Activated T-cell treated with anti-CD3 and anti-CD28 coated beads, Interleukin-2, amount 50 U/mL, for 72 hours (primary cell): ENCODE data around the gene KRT2. TPM values are rescaled to one million over a fixed set of nuclear protein-coding genes. Genes with fewer than 3 reads are reported as not detected.

Source experiments
- ATAC-seq, 2 donors: fragments of 150-1000 bp; cut with Tn5 transposase; replicated peaks in 1 of 2; 2 replicates each; pipeline ENCODE4 v1.10.0; 2021; ENCODE audit warnings: moderate library complexity in 2 of 2, mild to moderate bottlenecking in 1 of 2
- DNase-seq, 2 donors: peaks; one replicate each; pipeline ENCODE4 v3.0.0; 2021 to 2022; ENCODE audit warnings: mixed read lengths in 1 of 2
- H3K27ac Mint-ChIP-seq: one replicate; pipeline ENCODE4 v1.8.0; 2022; ENCODE audit warnings: mild to moderate bottlenecking, moderate library complexity, mixed read lengths
- H3K27me3 Mint-ChIP-seq: one replicate; pipeline ENCODE4 v1.8.0; 2022; ENCODE audit warnings: low read depth, mixed read lengths
- H3K36me3 Mint-ChIP-seq, 2 donors: one replicate each; pipeline ENCODE4 v1.8.0; 2022; ENCODE audit warnings: mixed read lengths in 2 of 2, mild to moderate bottlenecking in 1 of 2; ENCODE audit not compliant: insufficient read depth in 2 of 2
- H3K4me1 Mint-ChIP-seq: one replicate; pipeline ENCODE4 v1.8.0; 2022; ENCODE audit warnings: low read depth, mixed read lengths
- H3K4me3 Mint-ChIP-seq, 2 donors: one replicate each; pipeline ENCODE4 v1.8.0; 2022; ENCODE audit warnings: mild to moderate bottlenecking in 2 of 2, mixed read lengths in 2 of 2, moderate library complexity in 2 of 2
- H3K9me3 Mint-ChIP-seq, 2 donors: one replicate each; pipeline ENCODE4 v1.8.0; 2022; ENCODE audit warnings: mixed read lengths in 2 of 2
- total RNA-seq, 2 donors: library from RNA; stranded (reverse); gene quantifications; one replicate each; pipeline ENCODE4 v1.2.3, GENCODE V29; 2022

Gene KRT2
- not detected for total RNA-seq

DNA sequence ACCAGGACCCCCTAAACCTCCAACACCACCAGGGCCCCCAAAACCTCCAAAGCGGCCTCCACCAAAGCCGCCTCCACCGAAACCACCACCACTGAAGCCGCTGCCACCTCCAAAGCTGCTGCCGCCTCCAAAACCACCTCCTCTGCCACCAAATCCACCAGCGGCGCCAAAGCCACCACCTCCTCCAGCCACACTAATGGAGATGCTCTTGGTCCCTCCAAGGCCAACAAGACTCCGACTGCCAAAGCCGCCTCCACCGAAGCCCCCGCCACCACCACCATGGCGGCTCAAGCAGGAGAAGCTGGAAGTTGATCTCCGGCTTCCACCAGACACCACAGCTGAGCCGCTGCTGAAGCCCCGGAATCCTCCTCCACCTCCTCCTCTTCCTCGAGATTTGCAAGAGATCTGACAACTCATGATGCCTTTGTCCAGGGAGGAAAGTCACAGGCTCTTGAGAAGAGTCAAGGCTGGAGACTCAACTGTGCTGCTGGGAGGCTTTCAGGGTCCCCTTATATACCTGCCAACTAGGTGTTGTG is at the start of gene KRT2:
KRT2 (minus strand) TSS at position 486 of the 536 bp plus-strand sequence; CDS start at position 417, 69 bp downstream.
- H3K27me3 Mint-ChIP-seq = no peaks in the 10 kb centered on the region
- H3K4me1 Mint-ChIP-seq = peaks cover 6% of the 10 kb centered on the region
- no peaks in the 10 kb centered on the region for H3K36me3 Mint-ChIP-seq
- no peak for ATAC-seq
- H3K4me3 Mint-ChIP-seq = no peak within 1 kb of the TSS
- no peak within 1 kb of the TSS for H3K27ac Mint-ChIP-seq
- DNase-seq = no peak
- no peaks in the 10 kb centered on the region for H3K9me3 Mint-ChIP-seq

DNA sequence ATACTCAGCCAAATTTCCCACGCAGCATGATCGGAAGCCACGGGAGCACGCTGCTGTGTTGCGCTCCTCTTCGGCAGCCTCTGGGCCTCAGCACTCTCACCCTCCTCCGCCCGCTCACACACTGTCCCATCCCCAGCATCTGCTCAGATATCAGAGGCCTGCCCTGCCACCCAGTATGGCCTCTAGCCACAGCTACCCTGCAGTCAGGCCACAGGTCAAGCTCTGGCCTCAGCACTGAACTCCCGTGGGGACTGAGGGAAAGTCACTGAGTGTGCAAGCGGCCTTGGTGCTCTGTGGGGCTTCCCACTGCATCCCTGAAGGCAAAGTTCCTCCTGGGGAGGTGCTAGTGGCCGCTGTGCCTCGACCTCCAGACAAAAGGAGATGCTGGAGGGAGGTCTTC is 49.3 kb upstream of the KRT2 start:
- H3K4me1 Mint-ChIP-seq = no peaks in the 10 kb centered on the region
- H3K36me3 Mint-ChIP-seq = no peaks in the 10 kb centered on the region
- DNase-seq = no peak
- H3K27ac Mint-ChIP-seq = no peak overlapping the region
- ATAC-seq = no peak
- H3K9me3 Mint-ChIP-seq = no peaks in the 10 kb centered on the region
- H3K4me3 Mint-ChIP-seq = no peak overlapping the region
- H3K27me3 Mint-ChIP-seq = peaks cover 9% of the 10 kb centered on the region

- no peak for ATAC-seq
Observed at GRCh38 chr12:52699960-52700359, 47.9 kb upstream of the KRT2 start.

GRCh38 chr12:52699373-52699772 is 47.4 kb upstream of the KRT2 start:
- DNase-seq (no peak), ATAC-seq (no peak)
- no peaks in the 10 kb centered on the region for H3K4me1 Mint-ChIP-seq
- H3K27me3 Mint-ChIP-seq = peaks cover 9% of the 10 kb centered on the region
- H3K36me3 Mint-ChIP-seq = no peaks in the 10 kb centered on the region
- H3K4me3 Mint-ChIP-seq = no peak overlapping the region
- H3K9me3 Mint-ChIP-seq = no peaks in the 10 kb centered on the region
- no peak overlapping the region for H3K27ac Mint-ChIP-seq

More at GRCh38 chr12:52699960-52700359, 47.9 kb upstream of the KRT2 start:
- H3K27ac Mint-ChIP-seq = no peak overlapping the region
- DNase-seq = no peak
- peaks cover 9% of the 10 kb centered on the region for H3K27me3 Mint-ChIP-seq
- no peaks in the 10 kb centered on the region for H3K9me3 Mint-ChIP-seq
- H3K4me3 Mint-ChIP-seq = no peak overlapping the region
- no peaks in the 10 kb centered on the region for H3K36me3 Mint-ChIP-seq
- H3K4me1 Mint-ChIP-seq = no peaks in the 10 kb centered on the region

DNA sequence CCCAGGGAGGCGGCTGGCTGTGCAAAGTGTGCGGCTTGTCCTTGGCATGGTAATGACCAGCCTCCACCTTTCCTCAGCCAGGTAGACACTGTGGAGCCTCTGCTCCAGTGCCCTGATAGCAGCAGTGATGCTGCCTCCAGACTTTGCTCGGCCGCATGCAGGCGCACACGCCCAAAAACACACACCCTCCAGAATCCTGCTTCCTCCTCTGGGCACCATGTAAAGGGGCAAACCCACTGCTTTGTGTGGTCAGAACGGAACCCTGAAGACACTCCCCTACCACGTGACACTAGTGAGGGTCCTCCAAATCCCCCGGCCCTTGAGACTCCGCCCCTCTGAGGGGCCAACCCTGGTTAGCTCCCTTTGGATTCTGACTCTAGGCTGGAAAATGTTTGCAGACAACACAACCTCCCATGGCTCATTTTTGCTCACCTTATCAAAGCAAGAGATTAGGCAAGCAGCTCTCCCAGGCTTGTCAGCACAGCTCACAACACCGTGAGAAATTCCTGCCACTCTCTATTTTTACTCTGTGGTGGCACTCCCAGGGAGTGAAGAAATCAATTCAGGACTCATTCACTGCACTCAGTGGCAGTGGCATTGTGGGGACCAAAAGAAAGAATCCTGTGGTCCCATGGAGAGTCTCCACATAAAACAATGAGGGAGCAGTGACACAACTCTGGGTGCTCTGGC is 46.8 kb upstream of the KRT2 start:
- Mint-ChIP-seq H3K36me3 (no peaks in the 10 kb centered on the region), H3K9me3 (no peaks in the 10 kb centered on the region), H3K27me3 (peaks cover 9% of the 10 kb centered on the region), H3K4me3 (no peak overlapping the region), H3K4me1 (no peaks in the 10 kb centered on the region), H3K27ac (no peak overlapping the region)
- ATAC-seq (no peak), DNase-seq (no peak)

DNA sequence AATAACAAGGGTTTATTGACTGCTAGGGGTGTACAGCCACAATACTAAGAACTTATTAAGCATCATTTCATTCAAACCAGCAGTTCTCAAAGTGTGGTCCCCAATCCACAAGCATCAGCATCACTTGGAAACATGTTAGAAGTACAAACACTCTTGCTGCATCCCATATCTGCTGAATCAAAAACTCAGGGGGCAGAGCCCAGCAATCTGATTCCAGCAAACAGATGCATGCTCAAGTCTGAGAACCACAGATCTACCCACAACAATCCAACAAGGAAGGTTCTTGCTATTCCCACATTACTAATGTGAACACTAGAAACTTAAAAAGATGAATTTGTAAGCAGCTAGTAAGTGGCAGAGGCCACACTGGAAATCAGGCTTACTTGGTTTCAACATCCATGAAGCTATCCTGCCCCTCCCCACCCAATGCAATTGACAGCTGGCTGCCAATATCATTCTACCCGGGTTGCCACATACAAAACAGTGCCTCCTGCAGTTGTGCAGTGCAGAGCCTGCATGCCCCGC is 45.1 kb upstream of the KRT2 start:
- Mint-ChIP-seq H3K9me3 (no peaks in the 10 kb centered on the region), H3K27me3 (peaks cover 16% of the 10 kb centered on the region), H3K36me3 (no peaks in the 10 kb centered on the region), H3K27ac (no peak overlapping the region), H3K4me1 (peaks cover 6% of the 10 kb centered on the region), H3K4me3 (no peak overlapping the region)
- no peak for ATAC-seq
- DNase-seq = no peak

- no peak overlapping the region for H3K4me3 Mint-ChIP-seq
- H3K36me3 Mint-ChIP-seq = no peaks in the 10 kb centered on the region
- no peaks in the 10 kb centered on the region for H3K9me3 Mint-ChIP-seq
- peaks cover 11% of the 10 kb centered on the region for H3K27me3 Mint-ChIP-seq
- ATAC-seq (no peak), DNase-seq (no peak)
- peaks cover 10% of the 10 kb centered on the region for H3K4me1 Mint-ChIP-seq
- no peak overlapping the region for H3K27ac Mint-ChIP-seq
Observed at GRCh38 chr12:52696588-52696987, 44.6 kb upstream of the KRT2 start.

DNA sequence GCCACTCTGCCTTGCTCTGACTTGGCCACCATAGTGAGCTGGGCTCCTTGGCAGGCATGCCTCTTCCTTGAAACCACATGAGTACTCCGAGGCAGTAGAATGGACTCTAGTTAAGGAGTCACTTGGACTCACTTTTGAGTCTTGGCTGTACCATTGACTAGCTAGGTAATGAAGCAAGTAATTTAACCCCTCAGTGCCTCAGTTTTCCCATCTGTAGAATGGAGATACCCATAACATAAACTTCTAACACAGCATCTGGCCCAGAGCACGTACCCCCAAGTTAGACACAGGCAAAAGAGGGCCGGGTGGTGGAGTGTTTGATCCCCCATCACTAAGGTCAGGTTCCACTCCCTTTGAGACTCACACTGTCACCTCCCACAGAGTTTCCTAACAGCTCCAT is 43.0 kb upstream of the KRT2 start:
- Mint-ChIP-seq H3K4me1 (peaks cover 25% of the 10 kb centered on the region), H3K9me3 (no peaks in the 10 kb centered on the region), H3K4me3 (no peak overlapping the region), H3K27me3 (peaks cover 11% of the 10 kb centered on the region), H3K36me3 (no peaks in the 10 kb centered on the region), H3K27ac (no peak overlapping the region)
- DNase-seq (no peak), ATAC-seq (no peak)

DNA sequence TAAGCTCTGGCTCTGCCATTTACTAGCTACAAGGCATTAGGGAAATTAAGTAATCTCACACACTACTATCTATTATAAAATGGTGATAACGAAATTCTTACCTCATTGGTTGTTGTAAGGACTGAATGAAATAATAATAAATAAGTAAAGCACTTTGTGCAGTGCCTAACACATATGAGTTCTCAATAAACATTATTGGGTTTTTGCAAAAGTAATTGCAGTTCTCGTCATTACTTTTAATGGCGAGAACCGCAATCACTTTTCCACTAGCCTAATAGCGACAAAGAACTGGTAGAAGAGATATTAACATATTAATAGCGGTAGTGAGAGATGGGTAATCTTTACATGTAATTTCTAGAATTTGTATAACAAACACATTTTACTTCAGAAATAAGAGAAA is 42.1 kb upstream of the KRT2 start:
- Mint-ChIP-seq H3K27me3 (peaks cover 11% of the 10 kb centered on the region), H3K9me3 (no peaks in the 10 kb centered on the region), H3K36me3 (no peaks in the 10 kb centered on the region), H3K4me1 (peaks cover 29% of the 10 kb centered on the region), H3K27ac (no peak overlapping the region), H3K4me3 (no peak overlapping the region)
- ATAC-seq (no peak), DNase-seq (no peak)

GRCh38 chr12:52693261-52693660 is 41.2 kb upstream of the KRT2 start:
- peaks cover 11% of the 10 kb centered on the region for H3K27me3 Mint-ChIP-seq
- no peaks in the 10 kb centered on the region for H3K36me3 Mint-ChIP-seq
- H3K27ac Mint-ChIP-seq = no peak overlapping the region
- H3K4me3 Mint-ChIP-seq = no peak overlapping the region
- DNase-seq (no peak), ATAC-seq (no peak)
- H3K4me1 Mint-ChIP-seq = peaks cover 29% of the 10 kb centered on the region
- H3K9me3 Mint-ChIP-seq = no peaks in the 10 kb centered on the region

GRCh38 chr12:52692254-52692653 is 40.2 kb upstream of the KRT2 start:
- Mint-ChIP-seq H3K36me3 (no peaks in the 10 kb centered on the region), H3K27ac (no peak overlapping the region), H3K27me3 (peaks cover 11% of the 10 kb centered on the region), H3K9me3 (no peaks in the 10 kb centered on the region), H3K4me1 (peaks cover 34% of the 10 kb centered on the region), H3K4me3 (peak overlapping the region in 1 of 2 donors; percentile 29)
- DNase-seq (no peak), ATAC-seq (no peak)

DNA sequence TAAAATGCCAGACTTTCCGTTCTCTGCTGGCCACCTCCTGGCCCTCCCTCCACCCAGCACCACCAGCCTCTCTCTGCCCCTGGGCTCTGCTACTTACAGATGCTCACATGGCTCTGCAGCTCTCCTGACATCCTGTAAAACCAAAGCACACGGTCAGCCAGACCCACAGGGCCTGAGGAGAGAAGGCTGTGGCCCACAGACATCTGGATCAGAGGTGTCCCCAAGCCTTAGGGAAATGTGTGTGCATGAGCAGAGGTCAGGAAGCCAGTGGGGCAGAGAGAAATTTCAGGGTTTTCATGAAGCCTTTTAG is 39.8 kb upstream of the KRT2 start:
- DNase-seq = no peak
- peak overlapping the region; percentile 79 for H3K4me3 Mint-ChIP-seq
- no peaks in the 10 kb centered on the region for H3K36me3 Mint-ChIP-seq
- no peaks in the 10 kb centered on the region for H3K9me3 Mint-ChIP-seq
- H3K4me1 Mint-ChIP-seq = peaks cover 34% of the 10 kb centered on the region
- no peak overlapping the region for H3K27ac Mint-ChIP-seq
- peaks cover 11% of the 10 kb centered on the region for H3K27me3 Mint-ChIP-seq
- no peak for ATAC-seq

DNA sequence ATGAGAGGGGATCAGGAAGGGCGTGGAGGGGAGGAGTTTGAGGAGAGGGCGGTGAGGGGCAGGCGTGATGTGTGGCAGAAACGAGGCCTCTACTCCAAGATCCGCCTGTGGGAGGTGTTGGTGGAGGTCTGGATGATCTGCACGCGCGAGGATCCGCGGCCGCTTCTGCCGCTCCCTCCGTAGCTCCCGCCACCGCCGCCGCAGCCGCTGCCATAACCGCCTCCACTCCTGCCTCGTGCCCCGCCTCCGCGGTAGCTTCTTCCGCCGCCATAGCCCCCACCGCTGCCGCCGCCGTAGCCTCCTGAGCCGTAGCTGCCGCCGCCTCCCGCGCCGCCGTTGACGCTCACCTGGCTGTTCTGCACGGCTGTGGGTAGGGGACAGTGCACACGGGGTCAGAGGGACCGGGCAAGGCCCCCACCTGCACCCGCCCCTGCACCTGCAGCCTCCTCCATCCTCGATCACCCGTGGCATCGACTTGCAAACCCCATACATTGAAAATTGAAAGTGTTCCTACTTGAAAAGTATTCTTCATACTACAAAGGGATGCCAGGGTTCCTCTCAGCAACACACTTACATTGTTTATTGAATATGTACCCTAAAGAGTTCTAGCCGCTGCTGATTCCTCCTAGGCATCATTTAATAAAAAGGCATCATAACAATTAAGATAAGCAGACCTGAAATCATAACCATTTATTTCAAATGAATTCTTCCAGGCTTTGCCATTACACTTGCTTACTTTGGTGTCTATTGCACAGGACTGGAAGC is 39.2 kb upstream of the KRT2 start:
- DNase-seq (peak; percentile 56 to 69), ATAC-seq (peak; percentile 77 to 80)
- H3K36me3 Mint-ChIP-seq = no peaks in the 10 kb centered on the region
- H3K4me1 Mint-ChIP-seq = peaks cover 34% of the 10 kb centered on the region
- peak overlapping the region; percentile 79 for H3K4me3 Mint-ChIP-seq
- no peak overlapping the region for H3K27ac Mint-ChIP-seq
- peaks cover 11% of the 10 kb centered on the region for H3K27me3 Mint-ChIP-seq
- no peaks in the 10 kb centered on the region for H3K9me3 Mint-ChIP-seq
